ENCODE data around the gene TNRC6B. TPM values are rescaled to one million over a fixed set of nuclear protein-coding genes. Genes with fewer than 3 reads are reported as not detected.

The TNRC6B gene, protein sequence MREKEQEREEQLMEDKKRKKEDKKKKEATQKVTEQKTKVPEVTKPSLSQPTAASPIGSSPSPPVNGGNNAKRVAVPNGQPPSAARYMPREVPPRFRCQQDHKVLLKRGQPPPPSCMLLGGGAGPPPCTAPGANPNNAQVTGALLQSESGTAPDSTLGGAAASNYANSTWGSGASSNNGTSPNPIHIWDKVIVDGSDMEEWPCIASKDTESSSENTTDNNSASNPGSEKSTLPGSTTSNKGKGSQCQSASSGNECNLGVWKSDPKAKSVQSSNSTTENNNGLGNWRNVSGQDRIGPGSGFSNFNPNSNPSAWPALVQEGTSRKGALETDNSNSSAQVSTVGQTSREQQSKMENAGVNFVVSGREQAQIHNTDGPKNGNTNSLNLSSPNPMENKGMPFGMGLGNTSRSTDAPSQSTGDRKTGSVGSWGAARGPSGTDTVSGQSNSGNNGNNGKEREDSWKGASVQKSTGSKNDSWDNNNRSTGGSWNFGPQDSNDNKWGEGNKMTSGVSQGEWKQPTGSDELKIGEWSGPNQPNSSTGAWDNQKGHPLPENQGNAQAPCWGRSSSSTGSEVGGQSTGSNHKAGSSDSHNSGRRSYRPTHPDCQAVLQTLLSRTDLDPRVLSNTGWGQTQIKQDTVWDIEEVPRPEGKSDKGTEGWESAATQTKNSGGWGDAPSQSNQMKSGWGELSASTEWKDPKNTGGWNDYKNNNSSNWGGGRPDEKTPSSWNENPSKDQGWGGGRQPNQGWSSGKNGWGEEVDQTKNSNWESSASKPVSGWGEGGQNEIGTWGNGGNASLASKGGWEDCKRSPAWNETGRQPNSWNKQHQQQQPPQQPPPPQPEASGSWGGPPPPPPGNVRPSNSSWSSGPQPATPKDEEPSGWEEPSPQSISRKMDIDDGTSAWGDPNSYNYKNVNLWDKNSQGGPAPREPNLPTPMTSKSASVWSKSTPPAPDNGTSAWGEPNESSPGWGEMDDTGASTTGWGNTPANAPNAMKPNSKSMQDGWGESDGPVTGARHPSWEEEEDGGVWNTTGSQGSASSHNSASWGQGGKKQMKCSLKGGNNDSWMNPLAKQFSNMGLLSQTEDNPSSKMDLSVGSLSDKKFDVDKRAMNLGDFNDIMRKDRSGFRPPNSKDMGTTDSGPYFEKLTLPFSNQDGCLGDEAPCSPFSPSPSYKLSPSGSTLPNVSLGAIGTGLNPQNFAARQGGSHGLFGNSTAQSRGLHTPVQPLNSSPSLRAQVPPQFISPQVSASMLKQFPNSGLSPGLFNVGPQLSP (N-terminal part only)
- total RNA-seq = 20.2 and 21.2 TPM in 2 replicates

DNA sequence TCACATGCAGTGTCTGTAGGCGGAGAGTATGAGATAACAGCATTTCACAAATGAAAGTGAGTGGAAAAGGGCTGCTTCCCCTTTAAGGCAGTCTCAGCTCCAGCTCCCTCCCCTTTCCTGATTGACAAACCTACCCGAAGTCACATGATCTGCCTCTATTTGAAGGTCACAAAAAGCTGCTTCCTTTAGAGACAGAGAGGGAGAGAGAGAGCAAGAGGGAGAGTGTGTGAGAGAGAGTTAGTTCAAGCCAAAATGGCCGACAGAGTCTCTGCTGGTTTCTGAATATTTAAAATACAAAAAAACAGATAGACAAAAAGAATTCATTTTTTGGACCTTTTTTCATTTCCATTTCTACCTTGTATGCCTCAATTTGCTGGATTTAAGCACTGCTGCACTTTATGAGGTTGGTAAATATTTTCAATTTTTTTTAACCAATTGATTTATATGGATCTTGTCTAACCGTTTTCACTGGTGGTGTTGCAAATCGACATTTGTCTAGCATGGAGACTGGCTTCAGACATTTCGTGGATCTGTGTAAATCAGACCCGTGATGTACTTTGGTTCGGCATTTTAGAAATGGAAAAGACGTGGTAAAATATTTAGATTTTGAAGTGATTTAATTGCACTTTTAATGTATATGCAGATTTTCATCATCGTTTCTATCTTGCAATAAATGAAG, at the start of gene TNRC6B:
TNRC6B (plus strand) TSS at position 188 of the 679 bp plus-strand sequence; CDS start at position 399, 211 bp downstream.

DNA sequence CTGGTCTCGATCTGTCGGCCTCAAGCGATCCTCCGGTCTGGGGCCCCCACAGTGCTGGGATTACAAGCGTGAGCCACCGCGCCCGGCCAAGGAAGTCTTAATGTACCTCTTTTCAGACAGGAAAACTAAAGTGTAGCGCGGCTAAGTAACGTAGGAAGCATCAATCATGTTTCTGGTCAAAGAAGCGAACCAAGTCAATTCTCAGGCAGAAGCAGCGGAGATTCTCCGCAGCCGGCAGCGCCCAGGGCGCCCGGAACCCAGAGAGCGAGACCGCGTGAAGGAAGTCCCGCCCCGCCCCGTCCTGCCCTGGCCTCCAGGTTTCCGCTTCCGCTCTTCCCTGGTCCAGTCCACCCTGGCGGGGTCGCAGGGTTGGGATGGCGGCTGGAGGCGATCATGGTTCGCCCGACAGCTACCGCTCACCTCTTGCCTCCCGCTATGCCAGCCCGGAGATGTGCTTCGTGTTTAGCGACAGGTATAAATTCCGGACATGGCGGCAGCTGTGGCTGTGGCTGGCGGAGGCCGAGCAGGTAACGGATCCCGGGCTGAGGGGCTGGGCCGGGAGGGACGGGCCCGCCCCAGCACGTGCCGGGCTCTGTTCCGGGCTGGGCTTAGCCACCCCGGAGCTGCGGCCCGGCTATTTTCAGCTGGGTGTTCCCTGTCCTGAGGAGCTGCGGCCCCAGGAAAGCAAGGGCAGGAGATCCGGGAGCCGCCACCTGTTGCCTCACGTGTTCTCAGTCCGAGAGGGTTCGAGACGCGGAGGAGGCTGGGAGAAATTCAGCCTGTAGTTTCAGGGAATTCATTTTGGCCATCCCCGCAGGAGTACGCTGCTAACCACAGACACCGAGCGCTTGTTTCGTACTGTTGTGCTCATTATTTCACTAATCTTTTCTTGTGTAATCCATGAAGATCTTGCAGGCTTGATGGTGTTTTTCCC, 168.7 kb downstream of the TNRC6B start, which contains the start of gene ADSL:
ADSL (plus strand) TSS at position 316 of the 934 bp plus-strand sequence; CDS start at position 375, 59 bp downstream.

Other genes starting within 250 kb of the TNRC6B start
- not detected in 2 replicates for gene TMA7B, start 217.5 kb upstream of the TNRC6B start, total RNA-seq
- under 0.01 TPM in 1 of 2 replicates, not detected in the other for gene FAM83F, start 183.0 kb upstream of the TNRC6B start, total RNA-seq
- gene ADSL, start 168.6 kb downstream of the TNRC6B start, total RNA-seq = 117 and 179 TPM in 2 replicates
- gene SGSM3, start 192.7 kb downstream of the TNRC6B start, total RNA-seq = 41.4 and 54.0 TPM in 2 replicates

All from uterine smooth muscle cell (primary cell).